ENCODE results near the gene SMIM33.
"Not testable (repeated sequence)": the region's sequence is repeated elsewhere in the genome, so short reads cannot be mapped to it uniquely, and the experiment has no call there.

Gene SMIM33

GRCh38 chr5:139456776-139457175, 14.0 kb upstream of the SMIM33 start:
- FAIRE-seq (no peak), DNase-seq (ENCODE audit: low spot score) (no peak)

GRCh38 chr5:139457241-139457640, 13.6 kb upstream of the SMIM33 start:
- FAIRE-seq, result no peak

DNA sequence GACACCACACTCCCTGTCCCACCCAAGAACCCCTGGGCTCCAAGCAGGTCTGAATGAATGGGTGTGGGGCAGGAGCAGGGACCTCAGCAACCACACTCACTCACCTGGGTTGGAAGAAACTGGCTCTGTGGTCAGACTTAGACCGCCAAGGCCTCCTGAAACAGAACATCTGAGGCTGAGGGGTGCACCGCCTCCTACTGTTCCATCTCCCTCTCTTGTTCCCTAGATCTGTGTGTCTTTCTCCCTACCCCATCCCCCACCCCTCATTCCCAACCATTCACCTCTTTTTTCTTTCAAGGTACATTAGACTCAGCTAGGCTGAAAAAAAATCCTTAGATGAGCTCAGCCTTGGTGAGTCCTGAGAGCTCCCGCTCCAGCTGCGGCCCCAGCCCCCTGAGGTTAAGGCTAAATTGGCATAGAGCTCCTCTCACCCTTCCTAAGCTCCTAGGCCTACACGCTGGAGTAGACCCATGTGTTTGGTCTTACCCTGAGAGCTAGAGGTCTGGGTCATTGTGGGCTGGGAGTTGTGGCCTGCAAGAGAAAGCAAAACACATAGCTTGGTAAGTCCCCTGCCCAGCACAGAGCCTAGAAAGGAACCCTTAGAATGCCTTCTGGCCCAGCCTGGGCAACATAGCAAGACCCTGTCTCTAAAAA, 13.0 kb upstream of the SMIM33 start:
- no peak for FAIRE-seq

More at GRCh38 chr5:139457241-139457640, 13.6 kb upstream of the SMIM33 start:
- DNase-seq (ENCODE audit: low spot score), result no peak

GRCh38 chr5:139458580-139459407, 12.0 kb upstream of the SMIM33 start:
- peak; percentile 37 for DNase-seq (ENCODE audit: low spot score)

More for the DNA sequence above, 13.0 kb upstream of the SMIM33 start:
- no peak for DNase-seq (ENCODE audit: low spot score)

GRCh38 chr5:139459451-139459934, 11.3 kb upstream of the SMIM33 start:
- no peak for DNase-seq (ENCODE audit: low spot score)
- no peak for FAIRE-seq

More at GRCh38 chr5:139458580-139459407, 12.0 kb upstream of the SMIM33 start:
- FAIRE-seq, result no peak

DNA sequence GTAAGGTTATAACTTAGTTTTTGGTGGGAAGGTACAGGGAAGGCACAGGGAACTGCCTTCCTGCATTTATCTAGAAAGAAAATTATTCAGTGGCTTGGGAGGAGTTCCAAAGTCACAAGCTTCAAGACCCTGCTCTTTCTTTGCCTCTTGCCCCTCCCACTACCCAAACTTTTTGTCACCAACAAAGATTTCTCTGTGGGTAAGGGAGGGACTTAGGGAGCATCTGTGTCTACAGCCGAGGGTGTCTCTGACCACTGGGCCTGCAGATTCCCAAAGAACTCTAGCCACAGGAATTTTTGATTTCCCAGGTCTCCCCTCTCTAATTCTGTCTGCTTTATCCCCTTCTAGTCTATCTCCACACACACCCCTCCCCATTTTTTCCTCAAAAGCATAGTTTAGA, 10.3 kb upstream of the SMIM33 start:
- no peak for FAIRE-seq
- no peak for DNase-seq (ENCODE audit: low spot score)

DNA sequence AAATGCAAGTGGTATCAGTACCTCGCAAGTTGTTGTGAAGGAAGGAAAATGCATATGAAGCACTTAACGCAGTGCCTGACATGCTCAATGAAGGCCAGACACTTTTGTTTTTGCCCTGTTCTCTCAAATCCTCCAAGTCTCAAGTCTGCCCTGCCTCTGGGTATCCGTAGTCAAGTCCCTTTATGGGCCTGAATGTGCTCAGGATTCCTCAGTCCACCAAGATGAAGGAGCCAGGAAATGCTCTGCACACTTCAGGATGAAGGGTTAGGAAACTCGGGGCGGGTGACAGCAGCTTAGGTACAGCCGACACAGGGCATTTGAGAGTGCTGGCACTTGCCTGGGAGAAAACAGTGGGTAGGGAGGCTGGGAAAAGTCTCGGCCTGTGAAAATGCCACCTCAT, 9.6 kb upstream of the SMIM33 start:
- DNase-seq (ENCODE audit: low spot score), result no peak
- FAIRE-seq, result no peak

DNA sequence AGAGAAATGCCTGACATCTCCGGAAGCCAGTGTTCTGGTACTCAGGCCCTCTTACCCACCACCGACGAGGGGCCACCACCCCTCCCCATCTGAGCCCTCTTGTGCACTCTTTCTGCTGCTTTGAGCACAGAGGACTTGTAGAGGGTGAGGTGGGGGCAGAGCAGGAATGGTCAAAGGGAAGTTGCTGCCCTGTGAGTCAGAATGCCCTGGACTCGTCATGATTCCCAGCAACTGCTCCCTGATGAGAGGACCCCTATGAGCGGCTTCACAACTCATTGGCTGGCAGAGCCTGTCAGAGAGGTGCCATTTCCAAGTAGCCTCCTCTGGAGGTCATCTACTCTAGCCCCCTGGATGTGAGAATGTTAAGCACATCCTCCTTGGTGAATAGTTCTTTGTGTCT, 9.1 kb upstream of the SMIM33 start:
- FAIRE-seq (no peak), DNase-seq (ENCODE audit: low spot score) (no peak)

DNA sequence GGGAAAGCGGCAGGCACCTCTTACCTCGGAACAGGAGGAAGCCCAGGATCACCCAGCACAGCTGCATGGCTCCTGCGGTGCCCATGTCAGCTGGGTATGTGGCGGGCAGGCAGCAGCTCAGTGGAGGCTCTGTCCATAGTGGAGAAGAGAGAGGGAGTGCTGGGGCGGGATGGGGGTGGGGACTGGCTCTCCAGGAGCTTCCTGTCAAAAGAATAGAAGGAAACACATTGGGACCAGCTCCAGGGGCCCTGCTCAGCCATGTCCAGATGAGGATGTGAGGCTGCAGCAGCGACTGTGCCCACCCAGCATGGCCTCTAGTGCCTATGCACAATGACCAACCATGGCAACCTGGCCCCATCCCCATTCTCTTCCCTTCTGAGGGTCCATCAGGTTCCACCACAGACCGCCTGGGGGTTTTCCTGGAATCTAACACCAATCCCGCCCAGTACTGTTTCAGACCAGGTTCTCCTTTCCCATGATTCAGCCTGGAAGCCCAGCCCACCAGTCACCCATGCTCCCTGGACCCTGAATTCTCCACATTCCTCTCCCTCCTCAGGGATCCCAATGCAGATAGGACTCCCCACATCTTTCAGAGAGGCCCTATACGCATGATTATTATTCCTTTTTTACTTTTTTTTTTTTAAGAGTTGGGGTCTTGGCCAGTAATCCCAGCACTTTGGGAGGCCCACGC, 8.1 kb upstream of the SMIM33 start, which contains the start of gene ECSCR:
Gene ECSCR (minus strand): TSS at position 158 of the 691 bp plus-strand sequence. CDS start 73 bp downstream, at position 85.
- FAIRE-seq, result no peak
- no peak for DNase-seq (ENCODE audit: low spot score)

DNA sequence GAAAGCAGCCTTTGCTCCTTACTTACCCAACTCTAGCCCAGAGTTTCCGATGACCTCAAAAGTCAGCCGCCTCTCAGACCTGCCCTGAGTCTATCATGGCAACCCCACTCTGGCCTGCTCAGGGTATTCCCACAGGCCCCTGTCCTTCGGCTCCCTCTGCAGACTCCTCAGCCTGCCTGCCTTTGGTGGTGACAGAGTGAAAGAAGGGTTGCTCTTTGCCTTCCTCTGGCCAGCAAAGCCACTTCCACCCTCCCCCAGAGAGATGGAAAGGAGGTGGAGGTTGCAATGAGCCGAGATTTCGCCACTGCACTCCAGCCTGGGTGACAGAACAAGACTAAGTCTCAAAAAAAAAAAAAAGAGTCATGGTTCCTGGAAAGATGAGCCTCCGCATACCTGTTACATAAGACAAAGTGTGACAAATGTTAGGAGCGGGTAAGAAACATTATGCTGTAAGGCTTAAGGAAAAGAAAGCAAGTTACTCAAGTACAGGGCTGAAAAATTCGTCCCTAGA, 2.3 kb upstream of the SMIM33 start:
- FAIRE-seq, result no peak
- DNase-seq (ENCODE audit: low spot score), result no peak

DNA sequence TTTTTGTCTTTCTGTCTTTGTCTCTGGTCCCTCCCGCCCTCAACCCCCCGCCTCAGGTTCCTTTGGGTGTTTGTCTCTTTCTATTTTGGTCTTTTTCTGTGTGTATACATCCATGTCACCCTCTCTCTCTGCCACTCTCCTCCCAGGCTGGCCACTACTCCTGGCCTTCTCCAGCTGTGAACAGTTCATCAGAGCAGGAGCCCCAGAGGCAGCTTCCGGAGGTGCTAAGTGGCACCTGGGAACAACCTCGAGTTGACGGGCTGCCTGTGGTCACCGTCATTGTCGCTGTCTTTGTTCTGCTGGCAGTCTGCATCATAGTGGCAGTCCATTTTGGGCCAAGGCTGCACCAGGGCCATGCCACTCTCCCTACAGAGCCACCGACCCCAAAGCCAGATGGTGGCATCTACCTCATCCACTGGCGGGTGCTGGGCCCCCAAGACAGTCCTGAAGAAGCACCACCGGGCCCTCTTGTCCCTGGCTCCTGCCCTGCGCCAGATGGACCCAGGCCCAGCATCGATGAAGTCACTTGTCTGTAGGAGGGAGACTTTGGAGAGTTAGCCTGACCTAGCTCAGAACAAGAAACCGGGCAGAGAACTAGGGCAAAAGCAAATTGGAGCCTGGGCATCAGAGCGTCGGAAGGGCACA, 1.7 kb downstream of the SMIM33 start:
- DNase-seq (ENCODE audit: low spot score) (no peak), FAIRE-seq (no peak)

DNA sequence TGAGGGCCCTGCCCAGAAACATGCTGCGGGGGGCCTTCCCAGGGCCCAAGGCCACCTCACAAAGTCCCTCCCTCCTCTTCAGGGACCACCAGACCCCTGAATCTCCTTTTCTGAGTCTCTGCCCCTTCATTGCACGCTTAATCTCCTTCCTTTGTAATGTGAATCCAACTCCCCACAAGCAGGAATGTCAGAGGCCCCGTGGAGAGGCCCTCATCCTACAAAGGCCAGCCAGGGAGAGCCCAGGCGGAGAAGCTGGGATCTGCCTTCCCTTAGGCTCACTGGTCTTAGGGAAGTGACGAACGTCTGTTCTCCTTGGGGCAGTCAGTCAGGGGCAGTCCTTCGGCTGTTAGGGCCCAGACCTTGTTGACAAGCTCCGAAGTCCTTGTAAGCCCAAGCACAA, 2.3 kb downstream of the SMIM33 start:
- DNase-seq (ENCODE audit: low spot score), result no peak
- no peak for FAIRE-seq

GRCh38 chr5:139473565-139473964, 2.8 kb downstream of the SMIM33 start:
- FAIRE-seq, result no peak
- no peak for DNase-seq (ENCODE audit: low spot score)

- no peak for FAIRE-seq
- DNase-seq (ENCODE audit: low spot score), result no peak
Measured at GRCh38 chr5:139474890-139475791, 4.3 kb downstream of the SMIM33 start.

DNA sequence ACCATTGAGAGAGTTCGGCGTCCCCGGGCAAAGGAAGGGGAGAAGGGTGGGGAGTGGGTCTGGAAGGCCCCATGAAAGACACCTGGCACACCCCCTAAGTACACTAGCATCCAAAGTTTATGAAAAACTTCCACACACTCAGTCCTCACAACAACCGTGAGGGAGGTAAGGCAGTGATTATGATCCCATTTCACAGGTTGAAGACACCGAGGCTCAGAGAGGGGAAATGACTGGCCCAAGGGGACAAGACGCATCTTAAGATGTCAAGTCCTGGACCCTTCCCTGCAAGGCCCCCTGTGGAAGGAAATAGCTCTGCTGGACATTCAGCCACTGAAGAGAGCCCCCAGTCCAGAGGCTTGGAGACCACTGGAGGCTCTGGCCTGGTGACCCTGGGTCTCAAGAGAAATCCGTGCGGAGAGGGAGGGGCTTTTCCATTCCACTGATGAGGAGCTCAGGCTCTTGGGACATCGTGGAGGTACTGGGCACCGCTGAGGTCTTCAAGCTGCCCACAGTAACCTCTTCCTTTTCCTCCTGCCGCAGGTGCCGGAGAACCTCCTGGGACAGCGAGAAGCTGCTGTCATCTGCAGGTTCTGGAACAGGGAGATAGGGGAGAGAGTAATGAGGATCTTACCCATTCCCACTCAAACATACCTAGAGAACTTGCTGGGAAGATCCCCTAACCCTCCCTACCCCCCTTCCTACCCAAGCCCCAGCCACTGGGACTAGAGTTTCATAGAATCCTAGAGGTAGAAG, 5.2 kb downstream of the SMIM33 start:
- FAIRE-seq (no peak), DNase-seq (ENCODE audit: low spot score) (no peak)

GRCh38 chr5:139478657-139479423, 8.0 kb downstream of the SMIM33 start:
- DNase-seq (ENCODE audit: low spot score); FAIRE-seq: not testable (repeated sequence)

- not testable (repeated sequence) for DNase-seq (ENCODE audit: low spot score); FAIRE-seq
Measured at GRCh38 chr5:139479729-139480128, 8.9 kb downstream of the SMIM33 start.

DNA sequence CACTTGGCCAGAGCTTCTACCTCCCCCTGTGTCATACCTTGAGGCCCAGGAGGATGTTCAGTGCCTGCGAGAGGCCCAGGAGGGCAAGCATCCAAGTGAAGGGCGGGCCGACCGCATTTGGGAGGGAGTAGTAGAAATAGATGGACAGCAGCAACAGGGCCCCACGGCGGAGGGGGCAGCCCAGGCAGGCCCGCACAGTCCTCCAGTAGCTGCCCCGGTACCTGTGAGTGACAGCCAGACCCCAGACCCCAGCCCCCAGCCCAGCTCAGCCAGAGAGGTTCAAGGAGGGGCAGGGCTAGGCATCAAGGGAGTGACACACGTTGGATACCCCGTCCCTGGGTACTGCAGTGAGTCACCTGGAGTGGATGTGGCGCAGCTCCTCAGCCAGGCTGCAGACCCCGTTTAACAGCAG, 10.3 kb downstream of the SMIM33 start:
- FAIRE-seq, result no peak
- DNase-seq (ENCODE audit: low spot score), result peak; percentile 28
